IMR-90 (cell line): ENCODE data around the gene LARGE2. TPM values are rescaled to one million over a fixed set of nuclear protein-coding genes. Genes with fewer than 3 reads are reported as not detected.

Experiments used
- ATAC-seq: fragments of 200-7000 bp; cut with Tn5 transposase; 2 replicates; pipeline ENCODE4 v1.9.1; 2020; ENCODE audit warnings: low read depth, mild to moderate bottlenecking, moderate library complexity
- BruUV-seq: library from RNA; stranded (reverse); fragments of 400-500 nt; replicated peaks from 2 replicates; lab custom pipeline; 2021; lab: Mats Ljungman, UMichigan
- CTCF ChIA-PET: fragments of 300-600 bp; formaldehyde crosslinking; extraction: SDS; loops from one replicate; lab custom pipeline; 2021; ENCODE audit warnings: antibody characterized with exemption; lab: Yijun Ruan, JAX
- POLR2A ChIA-PET: fragments of 300-600 bp; sonication (Branson Sonifier 250); formaldehyde crosslinking; loops from one replicate; lab custom pipeline; 2022; ENCODE audit warnings: antibody characterized with exemption; ENCODE audit not compliant: unreplicated experiment; lab: Charles Lee
- DNase-seq: peaks from one replicate; pipeline ENCODE4 v3.0.0; 2013
- H2AFZ ChIP-seq: replicated peaks from 2 replicates; pipeline ENCODE3; 2013; ENCODE audit warnings: low read length, mild to moderate bottlenecking; ENCODE audit not compliant: poor library complexity
- H2AK5ac ChIP-seq: 2 replicates; pipeline ENCODE4 v1.6.1; 2013; ENCODE audit warnings: low read depth, low read length, inconsistent platforms
- H2AK9ac ChIP-seq: replicated peaks from 2 replicates; pipeline ENCODE3; 2013; ENCODE audit warnings: mild to moderate bottlenecking, low read depth, low read length, moderate library complexity; ENCODE audit not compliant: poor library complexity
- H2BK120ac ChIP-seq: 2 replicates; pipeline ENCODE4 v1.6.1; 2013; ENCODE audit warnings: low read depth, low read length, inconsistent platforms
- H2BK15ac ChIP-seq: 3 replicates; pipeline ENCODE4 v1.6.1; 2013; ENCODE audit warnings: low read depth, low read length, inconsistent platforms
- H2BK20ac ChIP-seq: 2 replicates; pipeline ENCODE4 v1.6.1; 2013; ENCODE audit warnings: low read depth, mild to moderate bottlenecking, inconsistent platforms, low read length, moderate library complexity
- H2BK5ac ChIP-seq: 2 replicates; pipeline ENCODE4 v1.6.1; 2013; ENCODE audit warnings: mild to moderate bottlenecking, low read depth, low read length, inconsistent platforms; ENCODE audit not compliant: poor library complexity, severe bottlenecking
- H3K14ac ChIP-seq: replicated peaks from 2 replicates; pipeline ENCODE4 v1.6.1; 2013; ENCODE audit warnings: low read depth, low read length, inconsistent platforms
- H3K18ac ChIP-seq: 2 replicates; pipeline ENCODE4 v1.6.1; 2013; ENCODE audit warnings: low read depth, low read length, control low read depth
- H3K23ac ChIP-seq: 2 replicates; pipeline ENCODE4 v1.6.1; 2013; ENCODE audit warnings: low read depth, low read length, inconsistent platforms
- H3K27ac ChIP-seq: 2 replicates; pipeline ENCODE4 v1.5.1; 2013; ENCODE audit warnings: mild to moderate bottlenecking, control low read depth, low read length; ENCODE audit not compliant: insufficient read depth
- H3K27me3 ChIP-seq: 2 replicates; pipeline ENCODE4 v1.6.1; 2013; ENCODE audit warnings: low read length; ENCODE audit not compliant: control insufficient read depth, insufficient read depth
- H3K36me3 ChIP-seq: 2 replicates; pipeline ENCODE4 v1.6.1; 2013; ENCODE audit warnings: low read length, mixed read lengths; ENCODE audit not compliant: control insufficient read depth, insufficient read depth
- H3K4ac ChIP-seq: 2 replicates; pipeline ENCODE4 v1.6.1; 2013; ENCODE audit warnings: low read depth, low read length, inconsistent platforms
- H3K4me1 ChIP-seq: 2 replicates; pipeline ENCODE4 v1.6.1; 2013; ENCODE audit warnings: low read length, mixed read lengths; ENCODE audit not compliant: control insufficient read depth, insufficient read depth
- H3K4me2 ChIP-seq: 2 replicates; pipeline ENCODE4 v1.6.1; 2013; ENCODE audit warnings: low read depth, mild to moderate bottlenecking, control low read depth, low read length, moderate library complexity
- H3K4me3 ChIP-seq: 2 replicates; pipeline ENCODE4 v1.5.1; 2013; ENCODE audit warnings: low read depth, mild to moderate bottlenecking, control low read depth, low read length, moderate library complexity; ENCODE audit not compliant: insufficient read depth
- H3K56ac ChIP-seq: 2 replicates; pipeline ENCODE4 v1.6.1; 2013; ENCODE audit warnings: low read length, inconsistent platforms; ENCODE audit not compliant: insufficient read depth; ENCODE audit errors: extremely low read depth
- H3K79me1 ChIP-seq, 2 experiments: 2 replicates each; pipeline ENCODE4 v1.6.1; 2013; ENCODE audit warnings: low read length in 2 of 2, inconsistent platforms in 1 of 2, low read depth in 1 of 2
- H3K9ac ChIP-seq: 2 replicates; pipeline ENCODE4 v1.6.1; 2013; ENCODE audit warnings: low read depth, low read length, control low read depth
- H3K9me1 ChIP-seq: 2 replicates; pipeline ENCODE4 v1.6.1; 2013; ENCODE audit warnings: low read length, inconsistent platforms; ENCODE audit not compliant: insufficient read depth
- H3K9me3 ChIP-seq: 2 replicates; pipeline ENCODE4 v1.6.1; 2013; ENCODE audit warnings: low read length; ENCODE audit not compliant: control insufficient read depth, insufficient read depth
- H4K20me1 ChIP-seq: 2 replicates; pipeline ENCODE4 v1.6.1; 2013; ENCODE audit warnings: low read length, inconsistent platforms; ENCODE audit not compliant: insufficient read depth
- H4K5ac ChIP-seq: 2 replicates; pipeline ENCODE4 v1.6.1; 2013; ENCODE audit warnings: mild to moderate bottlenecking, low read depth, low read length, control low read depth
- H4K8ac ChIP-seq, 2 experiments: 2 replicates each; pipeline ENCODE4 v1.6.1; 2013; ENCODE audit warnings: low read depth in 2 of 2, low read length in 2 of 2, control low read depth in 1 of 2, inconsistent platforms in 1 of 2
- H4K91ac ChIP-seq: 2 replicates; pipeline ENCODE4 v1.6.1; 2013; ENCODE audit warnings: low read depth, low read length, inconsistent platforms; ENCODE audit not compliant: insufficient read depth
- BHLHE40 ChIP-seq: fragments of 150-350 bp; IDR thresholded peaks from 2 replicates; pipeline ENCODE4 v1.6.1; 2016; ENCODE audit warnings: mild to moderate bottlenecking, low read depth, low read length
- CEBPB ChIP-seq: IDR thresholded peaks from 2 replicates; pipeline ENCODE4 v1.6.1; 2012; ENCODE audit warnings: low read depth, low read length, improper control_type of control experiment
- FOS ChIP-seq: fragments of 150-350 bp; IDR thresholded peaks from 2 replicates; pipeline ENCODE4 v1.6.1; 2016; ENCODE audit warnings: low read depth, low read length
- MAZ ChIP-seq: IDR thresholded peaks from 2 replicates; pipeline ENCODE4 v1.6.1; 2012; ENCODE audit warnings: low read depth, mild to moderate bottlenecking, low read length, improper control_type of control experiment, moderate library complexity, borderline replicate concordance
- NFE2L2 ChIP-seq: fragments of 150-350 bp; IDR thresholded peaks from 2 replicates; pipeline ENCODE4 v1.6.1; 2016; ENCODE audit warnings: low read depth, mild to moderate bottlenecking, low read length
- POLR2A ChIP-seq: IDR thresholded peaks from 2 replicates; pipeline ENCODE4 v1.6.1; 2012; ENCODE audit warnings: mild to moderate bottlenecking, low read depth, low read length
- RAD21 ChIP-seq: IDR thresholded peaks from 2 replicates; pipeline ENCODE4 v1.6.1; 2012; ENCODE audit warnings: low read length, improper control_type of control experiment
- WGBS, 2 experiments: methylation state at CpG; one replicate each; pipeline versions ENCODE4 v1.1.5 to v1.1.7; 2013; ENCODE audit warnings: missing lambda C conversion rate in 2 of 2; ENCODE audit not compliant: insufficient read length in 1 of 2; ENCODE audit errors: extremely low coverage in 2 of 2; 5-methylcytosine and 5-hydroxymethylcytosine counted together
- dilution Hi-C: fragments of 300-500 bp; cut with HindIII; formaldehyde crosslinking; loops from one replicate; pipeline ENCODE4 v1.14.3; 2018; ENCODE audit warnings: low sequenced_read_pairs; ENCODE audit not compliant: unreplicated experiment
- in situ Hi-C: fragments of 300-500 bp; cut with MboI; formaldehyde crosslinking; loops from 3 replicates; pipeline ENCODE4 v1.14.3; 2019; ENCODE audit warnings: low sequenced_read_pairs, inconsistent platforms, mixed read lengths
- intact Hi-C: fragments of 100-400 bp; cut with micrococcal nuclease; formaldehyde crosslinking; loops from 2 replicates; pipeline ENCODE4 v1.10.0; 2022
- polyA plus RNA-seq, 3 experiments: library from polyadenylated mRNA; depleted of rRNA; stranded (reverse); fragments of >200 nt; gene quantifications; 2 replicates each; pipeline ENCODE4 v1.2.3, GENCODE V29; 2012; ENCODE audit warnings: low replicate concordance in 1 of 3
- total RNA-seq: library from RNA; depleted of rRNA; stranded (reverse); fragments of >200 nt; gene quantifications from 2 replicates; pipeline ENCODE4 v1.2.3, GENCODE V29; 2012
- TF ChIP-seq, protein P1 (sequence below): fragments of 150-350 bp; IDR thresholded peaks from 2 replicates; pipeline ENCODE4 v1.6.1; 2017; ENCODE audit warnings: mild to moderate bottlenecking, antibody characterized with exemption, low read length, low read depth
- TF ChIP-seq, protein P2 (sequence below): conservative IDR thresholded peaks from 2 replicates; pipeline ENCODE4 v1.5.1; 2012; ENCODE audit warnings: mild to moderate bottlenecking, low read depth, low read length, improper control_type of control experiment

LARGE2 gene
- total and polyA plus RNA-seq, 2 of the 4 experiments (the other 2 are of a cell fraction): 0.03 TPM; not detected in 1

DNA sequence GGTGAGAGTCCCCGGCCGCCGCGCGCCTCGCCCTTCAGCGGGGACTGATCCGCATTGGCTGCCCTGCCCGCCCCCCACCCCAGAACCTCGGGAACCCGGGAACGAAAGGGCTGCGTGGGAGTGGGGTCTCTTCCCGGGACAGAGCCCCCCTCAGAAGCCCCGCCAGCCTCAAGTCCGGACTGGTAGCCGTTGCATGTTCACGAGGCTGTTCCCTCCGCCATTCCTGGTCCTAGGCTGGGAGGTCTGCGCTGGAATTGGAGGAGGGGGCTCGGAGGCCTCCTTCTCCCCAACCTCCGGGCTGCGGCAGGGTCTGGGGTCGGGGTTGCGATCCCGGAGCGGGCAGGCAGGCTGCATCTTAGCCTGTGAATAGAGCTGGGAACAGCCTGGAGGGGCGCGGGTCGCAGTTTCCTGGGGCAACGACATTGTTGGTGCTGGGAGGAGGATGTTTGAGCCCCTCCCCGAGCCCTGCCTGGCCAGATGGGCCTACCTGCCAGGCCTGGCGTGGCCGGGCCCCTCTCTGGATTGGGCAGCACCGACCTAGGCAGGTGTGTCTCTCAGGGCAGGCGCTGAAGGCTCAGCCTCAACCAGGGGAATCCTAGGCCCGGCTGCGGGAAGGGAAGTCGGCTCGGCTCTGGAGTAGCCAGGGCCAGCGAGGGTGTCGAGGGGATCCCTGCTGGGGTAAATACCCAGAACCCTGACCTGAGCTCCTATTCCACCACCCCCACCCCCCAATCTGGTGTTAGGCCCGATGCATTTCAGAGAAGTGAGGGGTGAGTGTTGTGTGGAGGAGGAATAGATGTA, 36.3 kb upstream of the LARGE2 start:
- DNase-seq: no peak
- no TSS peak for BruUV-seq

More for the DNA sequence above, 36.3 kb upstream of the LARGE2 start:
- Histone ChIP-seq H3K4me2 (peak overlapping the region; percentile 72; the same call in 1 of the 2 replicates), H3K18ac (no peak overlapping the region), H3K9me3 (no peaks in the 10 kb centered on the region), H2BK120ac (no peak overlapping the region), H3K14ac (no peak overlapping the region), H4K91ac (no peak overlapping the region), H3K9ac (no peak overlapping the region), H4K20me1 (peaks cover 20% of the 10 kb centered on the region), H2BK5ac (no peak overlapping the region), H3K36me3 (peaks cover 11% of the 10 kb centered on the region), H2AK9ac (peak overlapping the region; percentile 24), H3K27me3 (peaks cover 30% of the 10 kb centered on the region), H2AFZ (peak overlapping the region; percentile 86), H4K8ac (no peak overlapping the region), H3K23ac (no peak overlapping the region), H3K4me1 (no peaks in the 10 kb centered on the region), H3K79me1 (peaks cover 0 to 1% of the 10 kb centered on the region in 2 experiments; a peak in 1 of 4 replicates), H2BK15ac (no peak overlapping the region), H3K9me1 (peaks cover 4% of the 10 kb centered on the region; the same call in 1 of the 2 replicates), H2BK20ac (no peak overlapping the region), H3K56ac (no peak overlapping the region), H3K4ac (no peak overlapping the region), H2AK5ac (no peak overlapping the region), H3K27ac (no peak overlapping the region), H3K4me3 (peak overlapping the region; percentile 77), H4K5ac (no peak overlapping the region)
- POLR2A ChIA-PET: no interaction called here
- no peak for ATAC-seq
- dilution Hi-C loops: no loop called here
- intact Hi-C loops: no loop called here
- CTCF ChIA-PET: no interaction called here
- WGBS, 2 experiments: 4% methylated on average over 4 of the region's 43 CpGs; no CpG with 5 or more reads in 1 of the 2 experiments
- in situ Hi-C loops: no loop called here
- no peak for TF ChIP-seq MAZ
- no peak for TF ChIP-seq POLR2A
- no peak for TF ChIP-seq RAD21
- TF ChIP-seq, protein P1, sequence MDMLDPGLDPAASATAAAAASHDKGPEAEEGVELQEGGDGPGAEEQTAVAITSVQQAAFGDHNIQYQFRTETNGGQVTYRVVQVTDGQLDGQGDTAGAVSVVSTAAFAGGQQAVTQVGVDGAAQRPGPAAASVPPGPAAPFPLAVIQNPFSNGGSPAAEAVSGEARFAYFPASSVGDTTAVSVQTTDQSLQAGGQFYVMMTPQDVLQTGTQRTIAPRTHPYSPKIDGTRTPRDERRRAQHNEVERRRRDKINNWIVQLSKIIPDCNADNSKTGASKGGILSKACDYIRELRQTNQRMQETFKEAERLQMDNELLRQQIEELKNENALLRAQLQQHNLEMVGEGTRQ: no peak
- TF ChIP-seq FOS: no peak
- no peak for TF ChIP-seq BHLHE40
- TF ChIP-seq CEBPB: no peak
- no peak for TF ChIP-seq NFE2L2
- TF ChIP-seq, protein P2, sequence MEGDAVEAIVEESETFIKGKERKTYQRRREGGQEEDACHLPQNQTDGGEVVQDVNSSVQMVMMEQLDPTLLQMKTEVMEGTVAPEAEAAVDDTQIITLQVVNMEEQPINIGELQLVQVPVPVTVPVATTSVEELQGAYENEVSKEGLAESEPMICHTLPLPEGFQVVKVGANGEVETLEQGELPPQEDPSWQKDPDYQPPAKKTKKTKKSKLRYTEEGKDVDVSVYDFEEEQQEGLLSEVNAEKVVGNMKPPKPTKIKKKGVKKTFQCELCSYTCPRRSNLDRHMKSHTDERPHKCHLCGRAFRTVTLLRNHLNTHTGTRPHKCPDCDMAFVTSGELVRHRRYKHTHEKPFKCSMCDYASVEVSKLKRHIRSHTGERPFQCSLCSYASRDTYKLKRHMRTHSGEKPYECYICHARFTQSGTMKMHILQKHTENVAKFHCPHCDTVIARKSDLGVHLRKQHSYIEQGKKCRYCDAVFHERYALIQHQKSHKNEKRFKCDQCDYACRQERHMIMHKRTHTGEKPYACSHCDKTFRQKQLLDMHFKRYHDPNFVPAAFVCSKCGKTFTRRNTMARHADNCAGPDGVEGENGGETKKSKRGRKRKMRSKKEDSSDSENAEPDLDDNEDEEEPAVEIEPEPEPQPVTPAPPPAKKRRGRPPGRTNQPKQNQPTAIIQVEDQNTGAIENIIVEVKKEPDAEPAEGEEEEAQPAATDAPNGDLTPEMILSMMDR: no peak
